Right renal cortex interstitium (tissue), 3 donors: ENCODE results near the gene TMEM232. TPM values are rescaled to one million over a fixed set of nuclear protein-coding genes. Genes with fewer than 3 reads are reported as not detected.
"Not testable (repeated sequence)": the region's sequence is repeated elsewhere in the genome, so short reads cannot be mapped to it uniquely, and the experiment has no call there.

Source experiments
- DNase-seq, 3 donors: peaks; one replicate each; pipeline ENCODE4 v3.0.0-alpha.2; 2013; ENCODE audit warnings: low read depth in 3 of 3, low spot score in 2 of 3
- polyA plus RNA-seq, 3 donors: library from polyadenylated mRNA; unstranded; fragments of 120-200 nt; gene quantifications; one replicate each; pipeline ENCODE4 v1.2.1, GENCODE V29; 2013; ENCODE audit not compliant: insufficient read length in 3 of 3

Gene TMEM232
- polyA plus RNA-seq, 3 donors = 7.0 to 8.7 (median 7.8) TPM

DNA sequence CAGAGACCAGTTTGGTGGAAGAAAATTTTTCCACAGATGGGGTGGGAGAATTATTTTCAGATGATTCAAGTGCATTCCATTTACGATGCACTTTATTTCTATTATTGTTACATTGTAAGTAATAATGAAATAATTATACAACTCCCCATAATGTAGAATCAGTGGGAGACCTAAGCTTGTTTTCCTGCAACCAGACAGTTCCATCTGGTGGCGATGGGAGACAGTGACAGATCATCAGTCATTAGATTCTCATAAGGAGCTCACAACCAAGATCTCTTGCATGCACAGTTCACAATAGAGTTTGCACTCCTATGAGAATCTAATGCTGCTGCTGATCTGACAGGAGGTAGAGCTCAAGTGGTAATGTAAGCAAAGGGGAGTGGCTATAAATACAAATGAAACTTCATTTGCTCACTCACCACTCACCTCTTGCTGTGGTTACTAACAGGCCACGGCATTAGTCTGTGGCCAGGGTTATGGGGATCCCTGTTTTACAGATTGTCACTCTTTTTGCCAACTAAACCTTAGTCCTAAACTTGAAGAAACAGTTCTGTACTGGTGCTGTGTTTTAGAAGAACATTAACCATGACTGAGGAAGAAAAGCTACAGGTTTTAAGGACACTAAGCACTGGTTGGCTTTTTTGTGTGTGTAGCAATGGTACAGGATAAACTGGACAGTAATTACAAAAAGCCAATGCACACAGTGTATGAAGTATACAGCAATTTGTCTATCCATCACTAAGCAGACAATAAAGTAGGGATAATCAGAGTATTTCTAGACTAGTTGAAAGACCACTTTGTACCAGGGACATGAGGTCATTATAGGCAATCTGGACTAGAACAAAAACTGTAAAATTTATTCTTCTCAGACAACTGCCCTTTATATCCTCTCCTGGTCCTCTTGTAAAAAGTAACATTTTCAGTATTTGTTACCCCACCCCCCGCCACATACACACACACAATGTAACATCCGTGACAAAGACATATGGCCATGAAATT, 9.9 kb downstream of the TMEM232 start:
- DNase-seq = no peak

DNA sequence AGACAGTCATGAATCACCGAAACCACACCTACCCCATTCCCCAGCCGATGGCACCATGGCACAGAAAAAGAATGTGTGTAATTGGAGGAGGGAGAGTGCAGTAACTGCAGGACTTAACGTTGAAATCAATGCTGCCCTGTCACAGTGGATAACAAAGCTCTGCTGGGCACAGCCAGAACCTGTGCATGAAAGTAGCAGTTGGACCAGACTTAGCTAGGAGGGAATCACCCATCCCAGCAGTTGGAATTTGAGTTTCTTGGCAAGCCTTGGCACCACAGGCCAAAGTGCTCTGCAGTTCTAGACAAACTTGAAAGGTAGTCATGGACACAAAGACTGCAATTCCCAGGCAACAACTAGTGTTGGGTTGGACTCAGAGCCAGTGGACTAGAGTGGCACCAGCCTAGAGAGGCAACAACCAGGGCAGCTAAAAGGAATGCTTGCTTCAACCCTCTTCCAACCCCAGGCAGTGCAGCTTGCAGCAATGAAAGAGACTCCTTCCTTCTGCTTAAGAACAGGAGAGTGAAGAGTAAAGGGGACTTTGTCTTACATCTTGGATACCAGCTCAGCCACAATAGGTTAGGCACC, 19.1 kb downstream of the TMEM232 start:
- no peak for DNase-seq

DNA sequence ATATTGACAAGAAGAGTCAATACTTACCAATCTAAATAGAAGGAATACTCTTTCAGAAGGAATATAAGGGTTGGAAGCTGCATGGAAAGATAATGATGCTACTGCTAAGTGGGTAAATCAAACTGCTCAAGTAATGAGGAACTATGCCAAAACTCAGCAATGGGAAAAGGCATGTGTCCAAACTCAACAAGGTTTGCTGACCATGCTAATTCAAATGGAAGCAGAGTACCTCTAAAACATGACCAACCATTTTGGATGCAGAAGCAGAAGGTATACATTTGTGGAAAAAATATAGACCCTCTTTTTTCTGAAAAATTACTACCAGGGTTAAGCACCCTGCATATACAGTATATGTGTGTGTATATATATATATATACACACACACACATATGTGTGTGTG, 21.1 kb downstream of the TMEM232 start:
- DNase-seq = no peak

DNA sequence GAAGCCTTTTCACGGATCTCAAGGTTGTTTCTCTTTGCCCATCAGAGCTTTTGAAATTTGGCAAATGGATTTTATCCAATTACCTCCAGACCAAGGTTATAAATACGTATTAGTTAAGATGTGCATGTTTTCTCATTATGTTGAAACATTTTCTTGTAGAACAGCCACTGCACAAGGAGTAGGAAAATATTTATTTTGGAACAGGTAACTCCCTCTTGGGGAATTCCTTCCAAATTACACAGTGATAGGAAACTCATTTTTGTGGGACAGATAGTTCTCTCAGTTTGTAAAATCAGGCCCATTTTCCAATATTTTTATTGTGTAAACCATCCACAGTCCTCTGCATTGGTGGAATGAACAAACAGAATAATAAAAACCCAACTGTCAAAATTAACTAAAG, 23.0 kb downstream of the TMEM232 start:
- DNase-seq = no peak

DNA sequence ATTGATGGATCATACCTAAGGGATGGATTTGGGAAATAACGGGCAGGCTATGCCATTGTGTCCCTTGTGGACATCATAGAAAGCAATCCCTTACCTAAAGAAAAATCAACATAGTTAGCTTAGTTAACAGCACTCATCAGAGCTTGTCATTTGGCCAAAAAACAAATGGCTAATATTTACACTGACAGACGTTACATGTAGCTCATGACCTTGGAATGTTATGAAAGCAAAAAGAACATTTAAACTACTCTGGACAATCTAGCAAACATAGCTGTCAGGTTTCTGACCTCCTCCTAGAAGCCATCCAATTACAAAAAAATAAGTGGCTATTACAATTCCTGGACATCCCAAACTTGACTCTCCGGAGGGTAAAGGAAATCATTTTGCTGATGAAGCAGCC, 23.8 kb downstream of the TMEM232 start:
- DNase-seq = no peak

DNA sequence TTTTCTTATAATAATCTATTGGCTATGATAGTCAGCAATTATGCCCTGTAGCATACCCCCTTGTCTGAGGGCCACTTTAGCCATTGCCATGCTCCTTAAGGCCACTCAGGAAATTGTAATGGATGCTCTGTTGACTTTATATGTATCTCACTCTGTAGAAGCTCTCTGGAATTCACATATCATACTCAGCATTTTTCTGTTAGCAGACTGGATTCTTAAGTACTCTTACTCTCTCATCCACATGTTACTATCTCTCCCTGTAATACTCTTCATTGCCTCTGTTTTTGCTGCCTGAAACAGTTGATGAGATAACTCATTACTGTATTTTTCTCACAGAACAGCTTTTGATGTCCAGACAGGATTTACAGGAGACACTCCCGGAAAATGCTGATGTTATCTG, 24.2 kb downstream of the TMEM232 start:
- no peak for DNase-seq

DNA sequence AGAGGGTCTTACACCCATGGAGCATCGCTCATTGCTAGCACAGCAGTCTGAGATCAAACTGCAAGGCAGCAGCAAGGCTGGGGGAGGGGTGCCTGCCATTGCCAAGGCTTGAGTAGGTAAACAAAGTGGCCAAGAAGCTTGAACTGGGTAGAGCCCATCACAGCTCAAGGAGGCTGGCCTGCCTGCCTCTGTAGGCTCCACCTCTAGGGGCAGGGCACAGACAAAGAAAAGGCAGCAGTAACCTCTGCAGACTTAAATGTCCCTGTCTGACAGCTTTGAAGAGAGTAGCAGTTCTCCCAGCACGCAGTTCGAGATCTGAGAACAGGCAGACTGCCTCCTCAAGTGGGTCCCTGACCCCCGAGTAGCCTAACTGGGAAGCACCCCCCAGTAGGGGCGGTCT, 33.8 kb downstream of the TMEM232 start:
- not testable (repeated sequence) for DNase-seq

DNA sequence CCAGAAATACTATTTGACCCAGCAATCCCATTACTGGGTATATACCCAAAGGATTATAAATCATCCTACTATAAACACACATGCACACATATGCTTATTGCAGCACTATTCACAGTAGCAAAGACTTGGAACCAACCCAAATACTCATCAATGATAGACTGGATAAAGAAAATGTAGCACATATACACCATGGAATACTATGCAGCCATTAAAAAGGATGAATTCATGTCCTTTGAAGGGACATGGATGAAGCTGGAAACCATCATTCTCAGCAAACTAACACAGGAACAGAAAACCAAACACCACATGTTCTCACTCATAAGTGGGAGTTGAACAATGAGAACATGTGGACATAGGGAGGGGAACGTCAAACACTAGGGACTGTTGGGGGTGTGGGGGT, 35.9 kb downstream of the TMEM232 start:
- not testable (repeated sequence) for DNase-seq

DNA sequence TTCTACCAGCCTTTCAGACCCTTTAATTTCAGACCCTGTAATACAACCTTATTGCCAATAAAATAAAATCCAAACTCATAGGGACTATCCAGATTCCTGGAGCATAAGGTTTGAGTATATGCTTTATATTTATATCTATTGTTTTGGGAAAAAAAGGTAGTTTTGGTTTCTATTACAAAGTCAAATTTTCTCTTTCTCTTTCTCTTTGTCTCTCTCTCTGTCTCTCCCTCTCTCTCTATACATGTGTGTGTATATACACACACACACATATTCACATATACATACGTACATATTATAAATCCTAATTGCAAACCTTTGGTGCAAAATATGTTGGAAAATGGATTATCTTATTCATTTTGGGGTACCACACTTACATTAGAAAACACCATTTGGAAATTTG, 39.0 kb downstream of the TMEM232 start:
- DNase-seq = no peak

DNA sequence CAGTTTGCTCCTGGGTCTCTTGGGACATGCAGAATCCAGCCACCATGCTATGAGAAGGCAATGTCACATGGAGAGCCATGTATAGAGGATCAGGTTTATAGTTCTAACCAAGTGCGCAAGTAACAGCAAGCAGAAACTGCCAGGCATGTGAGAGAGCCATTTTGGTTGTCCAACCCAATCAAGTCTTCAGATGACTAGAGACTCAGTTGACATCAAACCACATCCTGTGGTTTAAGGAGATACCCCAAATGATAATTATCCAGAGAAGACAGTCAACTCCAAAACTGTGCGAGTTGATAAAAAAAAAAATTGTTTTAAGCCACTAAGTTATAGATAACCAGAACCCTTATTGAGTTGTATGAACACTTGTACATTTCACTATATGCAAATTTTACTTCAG, 40.2 kb downstream of the TMEM232 start:
- DNase-seq = no peak

DNA sequence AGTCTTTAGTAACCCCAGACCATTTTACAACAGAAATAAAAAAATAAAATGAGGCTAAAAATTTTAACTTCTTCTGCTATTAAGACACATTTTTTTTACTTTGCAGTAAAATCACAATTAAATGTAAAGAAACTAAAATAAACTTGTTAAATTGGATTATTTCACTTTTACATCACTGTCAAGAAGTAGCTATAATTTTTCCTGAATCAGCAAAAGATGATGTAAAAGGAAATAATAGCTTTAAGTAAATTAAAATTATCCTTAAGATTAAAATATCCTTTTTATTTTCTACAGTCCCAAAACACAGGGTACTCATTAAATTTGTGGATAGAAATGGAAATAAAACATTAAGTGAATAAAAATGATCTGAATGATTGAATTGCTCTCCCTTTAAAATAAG, 44.5 kb downstream of the TMEM232 start:
- DNase-seq = no peak

DNA sequence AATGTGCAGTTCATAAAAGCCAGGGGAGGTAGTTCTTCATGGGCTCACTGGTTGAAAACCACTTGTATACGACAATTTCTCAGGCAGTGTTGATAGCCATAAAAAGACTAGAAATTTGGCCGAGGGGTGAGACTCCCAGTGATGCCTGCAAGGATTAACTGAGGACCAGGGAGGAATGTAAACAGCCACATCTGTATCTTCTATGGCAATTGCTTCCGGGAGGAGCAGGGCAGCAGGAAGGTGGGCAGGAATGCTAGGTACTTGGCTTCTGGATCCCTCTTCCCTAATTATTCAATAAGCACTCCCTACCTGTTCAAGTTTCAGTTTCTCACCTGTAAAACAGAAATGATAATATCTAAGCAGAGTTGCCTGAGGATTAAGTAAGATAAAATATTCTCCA, 45.4 kb downstream of the TMEM232 start:
- DNase-seq = no peak

DNA sequence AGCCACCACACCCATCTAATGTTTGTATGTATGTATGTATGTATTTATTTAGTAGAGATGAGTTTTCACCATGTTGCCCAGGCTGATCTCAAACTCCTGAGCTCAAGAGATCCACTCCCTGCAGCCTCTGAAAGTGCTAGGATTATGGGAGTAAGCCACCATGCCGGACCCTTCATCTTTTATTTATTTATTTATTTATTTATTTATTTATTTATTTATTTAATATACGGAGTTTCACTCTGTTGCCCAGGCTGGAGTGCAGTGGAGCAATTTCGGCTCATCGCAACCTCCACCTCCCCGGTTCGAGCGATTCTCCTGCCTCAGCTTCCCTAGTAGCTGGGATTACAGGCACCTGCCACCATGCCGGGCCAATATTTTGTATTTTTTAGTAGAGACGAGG, 49.9 kb downstream of the TMEM232 start:
- not testable (repeated sequence) for DNase-seq

DNA sequence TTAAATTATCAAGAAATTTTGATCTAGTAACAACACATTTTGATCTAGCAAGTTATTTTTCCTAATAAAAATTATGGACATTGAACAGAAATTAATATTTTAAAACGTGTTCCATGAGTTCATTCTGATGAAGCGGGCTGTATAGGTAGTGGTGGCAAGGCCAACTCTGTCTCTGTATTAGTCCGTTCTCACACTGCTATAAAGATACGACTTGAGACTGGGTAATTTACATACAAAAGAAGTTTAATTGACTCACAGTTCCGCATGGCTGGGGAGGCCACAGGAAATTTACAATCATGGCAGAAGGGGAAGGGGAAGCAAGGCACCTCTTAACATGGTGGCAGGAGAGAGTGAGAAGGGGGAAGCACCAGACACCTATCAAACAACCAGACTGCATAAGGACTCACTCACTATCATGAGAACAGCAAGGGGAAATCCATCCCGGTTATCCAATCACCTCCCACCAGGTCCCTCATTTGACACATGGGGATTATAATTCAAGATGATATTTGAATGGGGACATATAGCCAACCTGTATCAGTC, 61.2 kb downstream of the TMEM232 start:
- no peak for DNase-seq

DNA sequence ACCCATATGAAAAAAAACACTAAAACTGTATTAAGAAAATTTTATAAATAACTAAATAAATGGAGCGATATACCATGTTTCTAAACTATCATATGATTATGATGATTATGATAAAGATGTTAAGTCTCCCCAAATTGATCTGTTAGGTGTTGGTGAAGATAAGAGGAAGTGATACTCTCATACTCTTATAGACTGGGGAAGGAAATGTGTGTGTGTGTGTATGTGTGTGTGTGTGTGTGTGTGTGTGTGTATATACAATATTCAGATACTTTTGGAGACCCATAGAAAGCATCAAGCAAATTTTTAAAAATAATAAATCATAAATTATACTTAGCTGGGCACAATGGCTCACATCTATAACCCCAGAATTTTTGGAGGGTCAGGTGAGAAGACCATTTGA, 62.9 kb downstream of the TMEM232 start:
- no peak for DNase-seq

DNA sequence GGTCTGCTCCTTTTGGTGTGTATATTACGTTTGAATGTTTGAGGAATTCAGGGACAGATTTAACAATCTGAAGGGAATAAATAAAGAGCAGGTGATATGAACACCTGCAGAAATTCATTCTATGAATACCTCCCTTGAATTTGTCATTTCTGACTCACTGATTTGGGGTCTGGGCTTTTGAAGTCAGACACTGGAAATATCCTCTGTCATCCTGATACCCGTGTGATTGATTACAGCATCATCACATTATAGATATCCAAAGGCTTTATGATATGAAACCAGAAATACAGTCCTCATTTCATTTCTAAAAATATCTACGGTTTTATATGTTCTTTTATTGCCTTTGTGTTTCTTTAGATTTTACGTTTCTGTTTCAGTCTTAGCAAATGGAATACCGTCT, 68.5 kb downstream of the TMEM232 start:
- DNase-seq = no peak

DNA sequence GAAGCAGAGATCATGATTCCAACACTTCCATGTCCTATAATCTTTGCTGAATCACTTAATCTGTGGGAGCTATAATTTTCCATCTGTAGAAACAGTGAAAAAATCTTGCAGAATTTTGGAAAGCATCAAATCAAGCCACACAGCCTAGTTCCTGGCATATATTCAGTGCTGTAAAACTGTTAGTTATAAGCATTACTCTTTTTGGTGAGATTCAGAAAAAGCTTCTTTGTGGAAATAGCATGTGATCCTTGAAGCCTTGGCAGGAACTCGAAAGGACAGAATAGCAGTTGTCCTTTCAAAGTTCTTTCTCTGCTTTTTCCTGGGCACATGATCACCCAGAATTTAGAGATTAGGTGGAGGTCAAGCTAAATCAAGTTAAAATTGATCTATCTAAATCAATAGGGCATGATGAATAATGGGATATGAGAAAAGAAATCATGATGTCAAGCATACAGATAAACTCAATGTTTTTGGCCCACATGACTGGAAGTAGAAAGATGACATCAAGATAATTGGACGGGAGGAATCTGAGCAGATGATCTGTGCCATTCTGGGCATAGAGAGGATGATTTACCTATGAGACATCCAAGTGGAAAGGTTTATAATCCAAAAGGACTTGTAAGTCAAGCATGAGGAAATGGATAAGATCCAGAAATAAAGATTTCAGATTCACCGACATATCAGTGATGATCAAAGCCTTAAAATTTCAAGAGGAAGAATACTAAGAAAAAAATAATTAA, 73.1 kb downstream of the TMEM232 start:
- DNase-seq = no peak

DNA sequence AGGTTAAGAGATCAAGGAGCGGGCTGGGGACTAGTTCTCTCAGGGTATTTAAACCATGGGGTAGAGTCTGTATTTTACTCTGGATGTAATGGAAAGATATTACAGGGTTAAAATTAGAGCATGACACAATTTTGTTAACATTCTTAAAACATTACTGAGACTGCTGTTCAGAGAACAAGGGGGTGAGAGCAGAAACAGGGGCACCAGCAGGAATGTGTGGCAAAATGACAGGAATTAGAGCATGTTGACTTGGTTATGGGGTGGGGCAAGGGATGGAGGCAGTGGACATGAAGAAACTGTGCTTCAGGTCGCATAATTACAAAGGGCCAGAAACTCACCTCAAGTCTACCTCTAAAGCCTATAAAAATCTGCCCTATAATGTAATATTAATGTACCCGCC, 75.0 kb downstream of the TMEM232 start:
- DNase-seq = no peak

DNA sequence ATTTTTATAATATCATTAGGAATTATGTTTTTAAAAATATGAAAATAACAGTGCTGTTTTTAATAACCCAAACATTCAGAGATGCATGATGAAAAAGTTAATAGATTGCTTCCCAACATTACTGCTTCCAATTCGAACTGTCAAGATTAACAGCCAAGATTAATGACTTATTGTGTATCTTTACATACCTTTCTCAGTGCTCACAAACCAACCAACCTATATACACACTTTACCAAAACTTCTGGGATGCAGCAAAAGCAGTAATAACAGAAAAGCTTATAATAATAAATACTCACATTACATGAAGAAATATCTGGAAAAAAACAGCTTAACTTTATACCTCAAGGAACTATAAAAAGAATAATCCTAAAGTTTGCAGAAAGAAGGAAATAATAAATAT, 82.1 kb downstream of the TMEM232 start:
- DNase-seq = no peak

DNA sequence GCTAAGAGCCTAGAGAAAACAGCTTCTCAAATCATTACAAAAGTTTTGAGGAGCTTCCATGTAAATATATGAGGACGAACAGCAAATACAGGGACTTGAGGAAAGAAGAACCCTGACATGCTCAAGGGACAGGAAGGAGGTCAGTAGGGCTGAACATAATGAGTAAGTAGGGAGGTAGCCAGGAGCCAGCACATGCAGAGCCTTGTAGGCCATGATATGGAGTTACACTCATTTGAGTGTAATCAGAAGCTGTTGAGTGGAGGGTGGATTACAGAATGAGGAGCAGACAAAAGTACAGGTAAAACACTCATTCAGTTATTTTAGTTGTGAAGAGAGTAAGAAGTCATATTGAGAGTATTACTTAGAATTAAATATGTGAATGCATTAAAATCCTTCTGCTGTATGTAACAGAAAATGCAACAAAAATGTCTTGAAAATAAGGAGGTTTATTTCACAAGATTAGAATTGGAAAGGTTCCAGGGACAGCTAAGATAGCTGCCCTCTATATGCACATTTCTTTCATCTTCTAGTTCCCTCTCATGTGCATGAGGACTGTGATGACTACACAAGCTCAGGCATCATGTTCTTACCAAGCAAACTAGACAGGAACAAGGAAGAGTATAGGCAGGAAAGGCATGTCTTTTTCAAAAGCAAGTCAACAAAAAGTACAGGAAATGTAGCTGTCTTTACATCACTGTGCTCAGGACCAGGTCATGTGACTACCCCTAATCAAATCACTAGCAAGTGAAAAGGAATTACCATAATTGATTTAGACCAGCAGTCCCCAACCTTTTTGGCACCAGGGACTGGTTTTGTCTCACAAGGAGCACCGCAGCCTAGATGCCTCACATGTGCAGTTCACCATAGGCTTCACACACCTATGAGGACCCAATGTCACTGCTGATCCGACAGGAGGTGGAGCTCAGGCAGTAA, 87.2 kb downstream of the TMEM232 start:
- no peak for DNase-seq
